Spleen (tissue), 11 donors: ENCODE data around the gene SLAMF1. TPM values are rescaled to one million over a fixed set of nuclear protein-coding genes. Genes with fewer than 3 reads are reported as not detected.
A peak's percentile ranks its signal among the peaks of the same experiment; 100 is the strongest.

Experiments used
- DNase-seq: peaks from one replicate; pipeline ENCODE4 v3.0.0-alpha.2; 2020
- H3K27ac ChIP-seq, 8 donors: fragments of 200-600 bp; sonication (generic) in 7 of 8; 1 replicate in 4 of 8; 2 replicates in 4 of 8; pipeline versions ENCODE4 v1.5.0 to v1.8.0; 2016 to 2021; ENCODE audit warnings: inconsistent platforms in 4 of 8, mild to moderate bottlenecking in 4 of 8, moderate library complexity in 1 of 8
- H3K27me3 ChIP-seq, 7 donors: fragments of 200-600 bp; sonication (generic) in 6 of 7; replicated peaks in 1 of 7; 1 replicate in 4 of 7; 2 replicates in 3 of 7; pipeline versions ENCODE4 v1.5.0 to v1.8.0; 2016 to 2021; ENCODE audit warnings: inconsistent platforms in 3 of 7, mild to moderate bottlenecking in 1 of 7
- H3K36me3 ChIP-seq, 6 donors: fragments of 200-600 bp; sonication (generic) in 5 of 6; 1 replicate in 4 of 6; 2 replicates in 2 of 6; pipeline versions ENCODE4 v1.5.0 to v1.8.0; 2016 to 2021; ENCODE audit warnings: inconsistent platforms in 2 of 6
- H3K4me1 ChIP-seq, 6 donors: fragments of 200-600 bp; sonication (generic) in 5 of 6; 1 replicate in 3 of 6; 2 replicates in 3 of 6; pipeline versions ENCODE4 v1.5.0 to v1.8.0; 2016 to 2021; ENCODE audit warnings: inconsistent platforms in 3 of 6
- H3K4me3 ChIP-seq, 8 donors: fragments of 200-600 bp; sonication (generic) in 7 of 8; 1 replicate in 4 of 8; 2 replicates in 4 of 8; pipeline versions ENCODE4 v1.5.0 to v1.8.0; 2016 to 2021; ENCODE audit warnings: inconsistent platforms in 4 of 8, mild to moderate bottlenecking in 4 of 8, moderate library complexity in 2 of 8
- H3K9me3 ChIP-seq, 8 donors: fragments of 200-600 bp; sonication (generic) in 7 of 8; 1 replicate in 4 of 8; 2 replicates in 4 of 8; pipeline versions ENCODE4 v1.5.0 to v1.8.0; 2016 to 2021; ENCODE audit warnings: inconsistent platforms in 4 of 8
- POLR2A ChIP-seq, 3 donors: fragments of 450-650 bp; IDR thresholded peaks; one replicate each; pipeline ENCODE4 v1.5.1; 2017; ENCODE audit warnings: antibody characterized with exemption in 3 of 3, mild to moderate bottlenecking in 1 of 3
- POLR2AphosphoS5 ChIP-seq, 3 donors: sonication (generic); formaldehyde crosslinking; IDR thresholded peaks; one replicate each; pipeline ENCODE4 v1.5.1; 2017; ENCODE audit warnings: antibody characterized with exemption in 3 of 3
- WGBS, 5 donors: extraction: QIAGEN DNeasy Blood & Tissue Kit in 3 of 5; methylation state at CpG; one replicate each; pipeline versions ENCODE4 v1.1.5 to v1.1.7; 2013 to 2018; 5-methylcytosine and 5-hydroxymethylcytosine counted together
- intact Hi-C: fragments of 100-400 bp; cut with DNase I; formaldehyde crosslinking; loops from one replicate; pipeline ENCODE4 v1.15.0; 2023; ENCODE audit warnings: low total_unique reads
- polyA plus RNA-seq, 3 donors: library from polyadenylated mRNA; stranded (reverse); fragments of 200-250 nt; gene quantifications; one replicate each; pipeline ENCODE4 v1.2.1, GENCODE V29; 2013
- total RNA-seq, 7 donors: library from RNA; depleted of rRNA in 3 of 7; stranded (reverse); fragments of >200 nt in 3 of 7; fragmentation: NEBNext Ultra II Directional in 4 of 7; extraction: Animal tissue kit (Norgen Biotek cat#: 25700) in 4 of 7; gene quantifications; one replicate each; pipeline versions ENCODE4 v1.1.0 to v1.2.1, GENCODE V29; 2016 to 2021
- TF ChIP-seq, protein P1 (sequence below), 11 experiments: fragments of 200-600 bp in 7 of 11; fragments of 450-650 bp in 4 of 11; sonication (generic) in 4 of 11; IDR thresholded peaks in 8 of 11; conservative IDR thresholded peaks in 3 of 11; 1 replicate in 7 of 11; 2 replicates in 4 of 11; pipeline versions ENCODE4 v1.4.0 to v1.8.0; 2016 to 2021; ENCODE audit warnings: antibody characterized with exemption in 11 of 11, inconsistent platforms in 4 of 11, mild to moderate bottlenecking in 1 of 11
- donor health status: healthy with polysubstance abuse.
- donor health status: DM: no; HTN: no; CAD: no; lungs with moderate emphysema.
- donor health status: DM: no; HTN: no; CAD: no.
- donor health status: Bipolar disorder and iron deficiency.
- donor health status: healthy.
- donor health status: DM: no; HTN: no; CAD: no.
- donor health status: DM: yes; HTN: yes; CAD: no.

Gene SLAMF1
- total and polyA plus RNA-seq, 10 donors, result 2.8 to 18.3 (median 10.3) TPM

DNA sequence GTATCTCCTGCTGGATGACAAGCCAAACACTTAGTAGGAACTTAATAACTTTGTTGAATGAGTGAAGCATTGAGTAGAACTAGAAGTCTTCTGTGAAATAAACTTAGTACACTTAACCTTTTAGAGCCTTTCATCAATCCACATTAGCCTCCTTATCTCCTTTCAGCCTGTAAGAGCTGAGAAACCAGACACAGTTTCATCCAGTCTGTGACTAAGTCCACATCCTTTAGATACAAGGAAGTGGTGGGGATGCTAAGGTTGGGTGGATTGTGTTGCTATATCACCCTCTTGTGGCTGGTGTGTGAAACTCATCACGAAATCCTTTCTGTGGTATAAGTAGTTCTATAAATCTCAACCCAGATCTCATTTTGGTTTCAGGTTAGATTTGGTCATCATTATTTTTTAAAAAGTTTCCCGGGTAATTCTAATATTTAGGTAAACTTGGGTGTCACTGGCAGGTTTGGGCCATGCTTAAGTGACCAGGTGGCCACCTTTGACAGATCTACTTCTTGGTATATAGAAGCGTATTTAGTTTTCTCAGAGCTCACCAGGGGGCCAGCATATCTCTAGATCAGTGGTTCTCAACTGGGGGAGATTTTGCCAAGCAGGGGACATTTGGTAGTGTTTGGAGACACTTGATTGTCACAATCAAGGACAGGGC, 39.7 kb downstream of the SLAMF1 start:
- Histone ChIP-seq H3K27ac (peak overlapping the region in 6 of 8 donors; percentile 8 to 57 (median 37)), H3K4me3 (no peak overlapping the region), H3K27me3 (no peaks in the 10 kb centered on the region), H3K4me1 (peaks cover 0 to 60% (median 16%) of the 10 kb centered on the region in 6 donors), H3K9me3 (peaks cover 0 to 26% (median 8%) of the 10 kb centered on the region in 8 donors), H3K36me3 (peaks cover 0 to 36% (median 0%) of the 10 kb centered on the region in 6 donors)
- TF ChIP-seq, protein P1, sequence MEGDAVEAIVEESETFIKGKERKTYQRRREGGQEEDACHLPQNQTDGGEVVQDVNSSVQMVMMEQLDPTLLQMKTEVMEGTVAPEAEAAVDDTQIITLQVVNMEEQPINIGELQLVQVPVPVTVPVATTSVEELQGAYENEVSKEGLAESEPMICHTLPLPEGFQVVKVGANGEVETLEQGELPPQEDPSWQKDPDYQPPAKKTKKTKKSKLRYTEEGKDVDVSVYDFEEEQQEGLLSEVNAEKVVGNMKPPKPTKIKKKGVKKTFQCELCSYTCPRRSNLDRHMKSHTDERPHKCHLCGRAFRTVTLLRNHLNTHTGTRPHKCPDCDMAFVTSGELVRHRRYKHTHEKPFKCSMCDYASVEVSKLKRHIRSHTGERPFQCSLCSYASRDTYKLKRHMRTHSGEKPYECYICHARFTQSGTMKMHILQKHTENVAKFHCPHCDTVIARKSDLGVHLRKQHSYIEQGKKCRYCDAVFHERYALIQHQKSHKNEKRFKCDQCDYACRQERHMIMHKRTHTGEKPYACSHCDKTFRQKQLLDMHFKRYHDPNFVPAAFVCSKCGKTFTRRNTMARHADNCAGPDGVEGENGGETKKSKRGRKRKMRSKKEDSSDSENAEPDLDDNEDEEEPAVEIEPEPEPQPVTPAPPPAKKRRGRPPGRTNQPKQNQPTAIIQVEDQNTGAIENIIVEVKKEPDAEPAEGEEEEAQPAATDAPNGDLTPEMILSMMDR (IDR thresholded peaks at IDR 0.05 in 8 of 11, conservative IDR thresholded peaks at IDR 0.05 in 3 of 11), result peak; percentile 65 to 86 (median 84)
- no peak for TF ChIP-seq POLR2A (IDR thresholded peaks at IDR 0.05)
- peak in 1 of 3 donors; percentile 71 for TF ChIP-seq POLR2AphosphoS5 (IDR thresholded peaks at IDR 0.05)
- 31 to 38% (median 34%) methylated on average over 3 of the region's 3 CpGs for WGBS, 5 donors
- intact Hi-C loops, result loop anchor here (2.0 kb wide), 1 partner anchor 178 kb away; no protein-coding TSS in a partner anchor
- DNase-seq, result no peak

DNA sequence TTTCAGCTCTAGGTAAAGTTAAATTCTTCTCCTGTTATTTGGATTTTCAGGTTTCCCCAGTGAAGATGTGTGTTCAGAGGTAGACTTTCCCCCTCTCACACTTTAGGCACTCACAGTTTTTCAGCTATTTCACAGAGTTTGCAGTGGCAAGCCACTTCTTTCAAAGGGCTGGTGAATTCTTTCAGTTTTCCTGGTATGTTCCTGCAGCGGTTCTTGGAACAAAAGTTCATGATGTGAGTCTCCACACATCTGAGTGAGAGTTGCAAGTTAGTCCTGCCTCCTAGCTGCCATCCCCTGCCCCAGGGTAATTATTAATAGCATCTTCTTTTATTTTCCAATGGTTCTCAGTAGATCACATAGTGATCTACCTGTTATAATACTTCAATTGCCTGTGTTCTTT, 40.2 kb downstream of the SLAMF1 start:
- Histone ChIP-seq H3K36me3 (peaks cover 0 to 31% (median 0%) of the 10 kb centered on the region in 6 donors), H3K4me1 (peaks cover 0 to 60% (median 16%) of the 10 kb centered on the region in 6 donors), H3K9me3 (peaks cover 0 to 31% (median 11%) of the 10 kb centered on the region in 8 donors), H3K4me3 (no peak overlapping the region), H3K27ac (peak overlapping the region in 6 of 8 donors; percentile 8 to 57 (median 37)), H3K27me3 (no peaks in the 10 kb centered on the region)
- intact Hi-C loops, result loop anchor here (2.0 kb wide), 1 partner anchor 178 kb away; no protein-coding TSS in a partner anchor
- TF ChIP-seq POLR2AphosphoS5 (IDR thresholded peaks at IDR 0.05) (no peak), POLR2A (IDR thresholded peaks at IDR 0.05) (no peak)
- TF ChIP-seq, protein P1 (IDR thresholded peaks at IDR 0.05 in 8 of 11, conservative IDR thresholded peaks at IDR 0.05 in 3 of 11), result no peak
- 64 to 88% (median 87%) methylated on average over 1 of the region's 1 CpG for WGBS, 5 donors
- DNase-seq, result no peak

DNA sequence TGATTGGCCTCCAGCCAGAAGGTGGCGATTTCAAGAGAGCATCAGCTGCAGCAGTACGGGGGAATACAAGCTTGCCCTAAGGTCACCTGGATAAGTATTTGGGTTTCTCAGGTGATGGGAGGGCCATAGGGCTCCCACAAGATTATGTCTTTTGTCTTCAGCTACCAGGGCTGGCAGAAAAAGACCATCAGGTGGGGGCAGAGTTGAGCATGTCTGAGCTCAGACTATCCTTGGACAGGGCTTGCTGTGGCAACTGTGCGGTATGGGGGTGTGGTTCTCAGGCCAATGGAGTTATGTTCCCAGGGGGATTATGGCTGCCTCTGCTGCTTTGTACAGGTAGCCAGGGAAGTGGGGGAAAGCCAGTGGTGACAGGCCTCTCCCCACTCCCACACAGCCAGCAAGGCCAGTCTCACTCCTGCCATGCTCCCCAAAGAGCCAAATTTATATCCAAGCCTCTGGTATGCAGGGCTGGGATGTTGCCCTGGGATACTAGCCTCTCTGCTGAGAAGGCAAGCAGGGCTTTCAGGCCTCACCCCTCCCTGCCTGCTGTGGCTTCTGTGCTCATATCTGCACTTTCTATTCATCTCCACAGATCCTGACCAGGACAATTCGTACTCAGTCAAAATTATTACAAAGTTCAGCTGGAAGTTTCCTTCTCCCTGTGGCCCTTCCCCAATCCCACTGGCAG, 40.9 kb downstream of the SLAMF1 start:
- WGBS, 5 donors, result 63 to 91% (median 82%) methylated on average over 1 to 4 of the region's 4 CpGs
- Histone ChIP-seq H3K4me3 (no peak overlapping the region), H3K4me1 (peaks cover 0 to 58% (median 16%) of the 10 kb centered on the region in 6 donors), H3K27ac (peak overlapping the region in 4 of 8 donors; percentile 27 to 57 (median 48)), H3K27me3 (no peaks in the 10 kb centered on the region), H3K36me3 (peaks cover 0 to 24% (median 0%) of the 10 kb centered on the region in 6 donors), H3K9me3 (peaks cover 0 to 38% (median 18%) of the 10 kb centered on the region in 8 donors)
- intact Hi-C loops, result loop anchor here (2.0 kb wide), 1 partner anchor 177 kb away; no protein-coding TSS in a partner anchor
- no peak for TF ChIP-seq POLR2A (IDR thresholded peaks at IDR 0.05)
- no peak for TF ChIP-seq POLR2AphosphoS5 (IDR thresholded peaks at IDR 0.05)
- TF ChIP-seq, protein P1 (IDR thresholded peaks at IDR 0.05 in 8 of 11, conservative IDR thresholded peaks at IDR 0.05 in 3 of 11), result no peak
- no peak for DNase-seq

DNA sequence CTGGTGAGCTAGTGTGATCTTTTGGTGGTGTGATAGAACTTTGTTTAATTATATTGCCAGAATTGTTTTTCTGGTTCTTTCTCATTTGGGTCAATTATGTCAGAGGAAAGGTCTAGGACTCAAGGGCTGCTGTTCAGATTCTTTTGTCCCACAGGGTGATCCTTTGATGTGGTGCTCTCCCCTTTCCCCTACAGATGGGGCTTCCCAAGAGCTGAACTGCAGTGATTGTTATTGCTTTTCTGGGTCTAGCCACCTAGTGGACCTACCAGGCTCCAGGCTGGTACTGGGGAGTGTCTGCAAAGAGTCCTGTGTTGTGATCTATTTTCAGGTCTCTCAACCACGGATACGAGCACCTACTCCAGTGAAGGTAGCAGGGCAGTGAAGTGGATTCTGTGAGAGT, 41.6 kb downstream of the SLAMF1 start:
- TF ChIP-seq, protein P1 (IDR thresholded peaks at IDR 0.05 in 8 of 11, conservative IDR thresholded peaks at IDR 0.05 in 3 of 11), result no peak
- TF ChIP-seq POLR2A (IDR thresholded peaks at IDR 0.05), result no peak
- no peak for TF ChIP-seq POLR2AphosphoS5 (IDR thresholded peaks at IDR 0.05)
- no peaks in the 10 kb centered on the region for H3K27me3 ChIP-seq
- intact Hi-C loops, result no loop called here
- no peak overlapping the region for H3K4me3 ChIP-seq
- H3K27ac ChIP-seq, result no peak overlapping the region
- H3K36me3 ChIP-seq, result peaks cover 0 to 16% (median 0%) of the 10 kb centered on the region in 6 donors
- DNase-seq, result no peak
- H3K9me3 ChIP-seq, result peaks cover 0 to 45% (median 25%) of the 10 kb centered on the region in 8 donors
- H3K4me1 ChIP-seq, result peaks cover 0 to 51% (median 16%) of the 10 kb centered on the region in 6 donors
- WGBS, 5 donors, result 87 to 100% (median 95%) methylated on average over 2 of the region's 2 CpGs
